Activated CD4-positive, CD25-positive, alpha-beta regulatory T cell treated with anti-CD3 and anti-CD28 coated beads, Interleukin-2, amount 50 U/mL, for 24 hours (primary cell): ENCODE data around the gene CFAP52.
A peak's percentile ranks its signal among the peaks of the same experiment; 100 is the strongest.
"Not testable (repeated sequence)": the region's sequence is repeated elsewhere in the genome, so short reads cannot be mapped to it uniquely, and the experiment has no call there.

ENCODE experiments used
- ATAC-seq, 2 donors: fragments of 150-1000 bp; cut with Tn5 transposase; one replicate each; pipeline ENCODE4 v1.10.0; 2021; ENCODE audit warnings: mild to moderate bottlenecking in 1 of 2, moderate library complexity in 1 of 2

The CFAP52 gene

DNA sequence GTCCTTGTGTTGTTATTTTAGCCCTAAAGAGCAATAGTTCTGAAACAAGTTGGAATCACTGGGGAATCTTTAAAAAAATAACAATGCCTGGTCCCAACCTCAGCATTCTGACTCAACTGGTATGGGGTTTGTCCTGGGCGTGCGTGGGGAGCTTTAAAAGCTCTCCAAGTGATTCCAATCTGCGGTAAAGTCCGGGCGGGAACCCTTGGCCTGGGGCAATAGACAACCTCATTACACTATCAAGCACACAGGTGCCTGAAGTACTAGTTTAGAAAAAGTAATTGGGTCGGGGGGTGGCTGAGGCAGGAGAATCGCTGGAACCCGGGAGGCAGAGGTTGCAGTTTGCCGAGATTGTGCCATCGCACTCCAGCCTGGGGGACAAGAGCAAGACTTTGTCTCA lies 5.2 kb upstream of the CFAP52 start:
- no peak for ATAC-seq

DNA sequence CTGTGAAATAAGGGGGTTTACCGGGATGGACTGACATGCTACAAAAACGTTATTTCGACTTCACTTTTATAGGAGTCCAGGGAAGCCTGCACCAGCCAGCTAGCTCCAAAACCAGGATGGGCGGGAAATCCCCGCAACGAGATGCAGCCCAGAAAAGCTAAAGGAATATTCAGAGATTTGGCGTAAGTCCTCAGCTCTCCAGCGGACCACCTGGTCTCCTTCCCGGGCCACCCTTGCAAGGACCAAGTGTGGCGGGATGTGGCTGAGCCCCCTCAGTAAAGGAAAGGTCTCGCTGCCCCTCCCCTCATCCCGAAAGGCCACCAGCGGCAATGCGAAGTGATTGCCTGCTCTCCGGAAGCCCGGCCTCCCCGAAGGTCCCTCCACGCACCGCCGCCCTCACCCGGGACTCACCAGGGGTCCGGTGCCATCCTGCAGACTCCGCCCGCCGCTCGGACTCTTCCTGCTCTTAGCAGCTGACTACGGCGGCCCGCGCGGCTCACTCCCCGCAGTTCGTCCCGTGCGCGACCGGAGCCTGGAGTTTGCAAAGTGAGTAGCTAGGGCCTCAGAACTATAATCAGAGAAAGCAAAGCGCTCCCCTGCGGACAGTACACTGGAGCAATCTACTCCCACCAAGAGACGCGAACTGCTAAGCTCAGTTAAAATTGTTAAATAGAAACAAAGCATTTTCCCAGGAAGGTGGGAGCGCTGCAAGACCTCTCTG lies 901 bp upstream of the CFAP52 start, which contains the start of gene STX8:
Gene STX8 (minus strand): TSS at position 440 of the 721 bp plus-strand sequence. CDS start 12 bp downstream, at position 428.
- peak; percentile 71 to 74 for ATAC-seq

DNA sequence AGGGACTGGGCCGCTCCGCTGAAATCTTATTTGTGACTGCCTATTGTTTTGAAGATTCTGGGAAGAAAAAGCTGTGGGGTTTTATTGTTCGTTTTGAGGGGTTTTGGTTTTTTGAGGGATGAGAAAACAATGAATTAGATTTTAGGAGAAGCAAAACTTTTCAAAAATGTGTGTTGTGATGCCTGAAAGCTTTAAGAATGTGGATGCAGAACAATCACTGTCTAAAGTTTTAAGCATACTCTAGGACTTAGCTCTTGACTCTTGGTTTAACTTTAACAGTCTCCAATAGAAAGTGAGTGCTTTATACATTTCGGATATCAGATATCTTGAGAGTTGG lies 899 bp downstream of the CFAP52 start:
- no peak for ATAC-seq

DNA sequence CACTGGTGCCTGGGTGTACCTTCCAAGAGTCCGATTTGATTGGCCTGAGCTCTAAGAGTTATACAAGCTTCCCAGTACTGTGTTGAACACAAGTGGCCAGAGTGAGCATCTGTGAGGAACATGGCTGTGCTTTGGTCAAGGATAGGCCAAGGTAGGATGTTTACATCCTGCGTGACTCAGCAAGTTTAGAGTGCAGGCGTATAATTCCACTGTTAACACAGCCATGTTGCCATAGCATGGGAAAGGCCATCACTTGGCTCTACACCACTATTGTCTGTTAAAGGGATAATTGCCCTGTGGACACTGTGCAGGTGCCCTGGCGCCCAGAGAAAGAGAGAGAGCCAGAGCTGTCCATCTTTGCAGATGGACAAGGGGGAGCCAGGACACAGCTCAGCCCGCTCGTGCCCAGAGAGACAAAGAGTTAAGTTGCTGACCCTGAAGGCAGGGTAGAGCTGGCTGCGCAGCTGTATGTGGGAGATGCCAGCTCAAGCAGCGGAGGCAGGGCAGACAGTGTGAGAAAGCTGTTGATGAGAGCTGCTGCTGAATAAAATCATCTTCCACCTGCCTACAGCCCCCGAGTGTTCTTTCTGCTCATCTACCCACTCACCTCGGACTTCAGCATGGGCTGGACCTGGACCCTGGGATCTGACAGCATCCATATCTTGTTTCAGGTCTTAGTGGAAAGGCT lies 11.7 kb downstream of the CFAP52 start:
- ATAC-seq = no peak

DNA sequence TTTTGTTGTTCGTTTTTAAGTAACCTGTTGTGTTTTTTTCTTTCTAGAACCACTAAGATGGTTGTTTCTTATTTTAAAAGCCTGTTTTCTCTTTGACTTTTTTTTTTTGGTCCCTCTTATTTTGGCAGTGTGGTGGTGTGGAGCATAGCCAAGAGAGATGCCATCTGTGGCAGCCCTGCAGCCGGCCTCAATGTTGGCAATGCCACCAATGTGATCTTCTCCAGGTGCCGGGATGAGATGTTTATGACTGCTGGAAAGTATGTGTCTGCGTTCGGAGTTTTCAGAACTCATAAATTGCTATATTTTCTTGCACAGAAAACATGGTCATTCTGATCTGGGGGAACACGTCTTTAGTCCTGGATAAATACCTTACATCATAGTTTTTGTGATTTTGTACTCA lies 17.6 kb downstream of the CFAP52 start:
- ATAC-seq = no peak

DNA sequence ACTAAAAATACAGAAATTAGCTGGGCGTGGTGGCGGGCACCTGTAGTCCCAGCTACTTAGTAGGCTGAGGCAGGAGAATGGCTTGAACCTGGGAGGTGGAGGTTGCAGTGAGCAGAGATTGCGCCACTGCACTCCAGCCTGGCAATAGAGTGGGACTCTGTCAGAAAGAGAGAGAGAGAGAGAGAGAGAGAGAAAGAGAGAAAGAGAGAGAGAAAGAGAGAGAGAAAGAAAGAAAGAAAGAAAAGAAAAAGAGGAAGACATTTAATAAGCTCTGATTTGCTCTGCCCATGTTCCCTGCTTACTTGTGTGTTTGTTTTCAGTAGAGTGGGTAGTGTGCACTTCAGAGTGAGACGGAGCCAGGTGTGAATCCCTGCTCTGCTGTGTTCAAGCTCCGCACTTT lies 21.2 kb downstream of the CFAP52 start:
- not testable (repeated sequence) for ATAC-seq

DNA sequence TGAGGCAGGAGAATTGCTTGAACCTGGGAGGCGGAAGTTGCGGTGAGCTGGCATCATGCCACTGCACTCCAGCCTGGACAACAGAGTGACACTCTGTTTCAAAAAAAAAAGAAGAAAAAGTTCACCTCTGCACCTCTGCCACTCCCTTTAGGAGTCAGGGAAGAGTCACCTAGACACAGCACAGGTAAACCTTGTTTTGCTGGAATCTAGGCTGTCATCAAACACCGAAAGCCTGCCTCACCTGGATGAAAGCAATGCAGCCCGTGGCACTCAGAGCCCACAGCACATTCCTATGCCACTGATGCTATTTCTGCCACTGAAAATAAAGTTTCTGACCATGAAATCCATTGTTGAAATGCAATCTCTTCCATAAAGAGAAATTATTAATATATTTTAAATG lies 22.2 kb downstream of the CFAP52 start:
- ATAC-seq = no peak

DNA sequence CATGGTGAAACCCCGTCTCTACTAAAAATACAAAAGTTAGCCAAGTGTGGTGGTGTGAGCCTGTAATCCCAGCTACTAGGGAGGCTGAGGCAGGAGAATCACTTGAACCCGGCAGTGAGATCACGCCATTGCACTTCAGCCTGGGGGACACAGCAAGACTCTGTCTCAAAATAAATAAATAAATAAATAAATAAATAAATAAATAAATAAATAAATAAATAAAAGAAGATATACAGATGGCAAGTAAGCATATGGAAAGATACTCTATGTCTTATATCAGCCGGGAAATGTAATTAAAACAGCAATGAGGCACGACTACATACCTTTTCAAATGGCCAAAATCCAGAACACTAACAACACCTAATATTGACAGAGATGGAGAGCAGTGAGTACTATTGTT lies 28.1 kb downstream of the CFAP52 start:
- ATAC-seq = not testable (repeated sequence)

DNA sequence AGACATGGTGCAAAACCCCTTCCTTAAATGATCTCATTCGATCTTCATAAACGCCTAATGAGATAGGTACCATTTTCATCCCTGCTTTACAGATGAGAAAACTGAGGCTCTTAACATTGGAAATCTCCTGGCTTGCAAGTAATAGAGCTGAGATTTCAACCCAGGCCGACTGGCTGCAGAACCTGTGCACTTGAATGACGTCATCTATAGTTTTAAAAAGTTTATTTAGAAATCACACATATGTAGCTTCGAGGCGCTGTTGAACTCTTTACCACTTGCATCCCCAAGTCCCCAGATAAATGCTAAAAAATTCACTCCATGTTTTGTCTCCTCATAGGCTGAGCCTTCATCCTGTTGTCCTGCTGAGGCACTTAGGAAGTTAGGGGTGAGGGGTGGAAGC lies 30.0 kb downstream of the CFAP52 start:
- no peak for ATAC-seq

DNA sequence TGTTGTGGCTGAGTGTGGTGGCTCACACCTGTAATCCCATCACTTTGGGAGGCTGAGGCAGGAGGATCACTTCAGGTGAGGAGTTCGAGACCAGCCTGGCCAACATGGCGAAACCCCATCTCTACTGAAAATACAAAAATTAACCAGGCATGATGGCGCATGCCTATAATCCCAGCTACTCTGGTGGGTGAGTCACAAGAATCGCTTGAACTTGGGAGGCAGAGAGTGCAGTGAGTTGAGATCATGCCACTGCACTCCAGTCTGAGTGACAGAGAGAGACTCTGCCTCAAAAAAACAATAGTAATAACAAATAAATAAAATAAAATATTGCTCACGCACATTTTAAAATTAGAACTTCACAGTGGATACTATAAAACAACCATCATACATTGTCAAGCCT lies 30.6 kb downstream of the CFAP52 start:
- ATAC-seq = not testable (repeated sequence)

DNA sequence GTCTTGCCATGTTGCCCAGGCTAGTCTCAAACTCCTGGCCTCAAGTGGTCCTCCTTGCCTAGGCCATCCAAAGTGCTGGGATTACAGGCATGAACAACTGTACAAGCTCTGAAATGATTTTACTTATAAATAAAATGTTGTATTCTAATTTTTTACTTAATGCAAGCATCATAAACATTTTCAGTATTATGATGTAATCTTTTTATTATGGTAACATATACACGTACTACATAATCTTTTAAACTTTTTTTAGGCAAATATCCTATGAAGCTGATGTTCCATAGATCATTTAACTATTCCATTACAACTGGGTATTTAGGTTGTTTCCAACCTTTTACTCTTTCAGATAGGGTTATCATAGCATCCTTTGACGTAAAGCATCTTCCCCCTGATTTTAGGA lies 35.1 kb downstream of the CFAP52 start:
- ATAC-seq = no peak

DNA sequence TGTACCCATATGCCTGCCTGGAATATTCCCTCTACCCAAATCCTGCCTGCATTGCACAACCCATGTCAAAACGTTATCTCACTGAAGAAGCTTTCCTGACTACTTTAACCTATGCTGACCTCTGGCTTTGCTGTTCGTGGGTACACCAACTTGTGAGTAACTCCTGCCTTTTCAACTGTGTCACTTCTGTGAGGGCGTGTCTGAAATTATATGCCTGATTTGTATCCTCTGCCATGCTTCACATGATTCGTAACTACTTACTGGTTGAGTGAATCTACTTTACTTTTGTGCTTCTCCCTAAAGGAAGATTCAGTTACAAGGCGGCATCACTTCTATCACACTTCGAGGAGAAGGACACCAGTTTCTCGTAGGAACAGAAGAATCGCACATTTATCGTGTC lies 35.6 kb downstream of the CFAP52 start:
- no peak for ATAC-seq

DNA sequence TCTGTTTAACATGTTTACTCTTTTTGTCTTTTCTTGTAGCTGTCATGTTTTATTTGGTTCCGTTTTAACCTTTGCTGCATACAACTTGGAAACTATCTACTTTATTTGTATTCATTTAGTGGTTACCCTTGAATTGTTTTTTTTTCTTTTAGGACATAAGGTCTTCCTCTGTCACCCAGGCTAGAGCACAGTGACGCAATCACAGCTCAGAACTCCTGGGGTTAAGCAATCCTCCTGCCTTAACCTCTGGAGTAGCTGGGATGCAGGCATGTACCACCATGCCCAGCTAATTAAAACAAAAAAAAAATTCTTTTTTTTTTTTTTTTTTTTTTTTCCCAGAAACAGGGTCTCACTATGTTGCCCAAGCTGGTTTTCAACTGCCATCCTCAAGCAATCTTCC lies 39.0 kb downstream of the CFAP52 start:
- ATAC-seq = no peak

DNA sequence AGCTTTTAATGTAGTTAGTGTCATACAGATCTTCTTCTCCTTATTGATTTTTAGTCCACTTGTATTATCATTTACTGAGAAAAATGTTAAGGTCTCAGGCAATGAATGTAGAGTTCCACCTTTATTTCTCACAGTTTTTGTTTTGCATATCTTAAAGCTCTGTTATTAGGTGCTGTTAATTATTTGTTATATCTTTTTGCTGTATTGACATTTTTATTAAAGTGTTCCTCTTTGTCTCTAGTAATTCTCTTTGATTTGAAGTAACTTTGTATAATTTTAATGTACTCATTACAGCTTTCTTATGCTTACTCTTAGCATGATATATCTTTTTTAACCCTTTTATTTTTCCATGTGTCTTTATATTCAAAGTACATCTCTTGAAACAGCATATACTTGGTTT lies 46.5 kb downstream of the CFAP52 start:
- no peak for ATAC-seq

DNA sequence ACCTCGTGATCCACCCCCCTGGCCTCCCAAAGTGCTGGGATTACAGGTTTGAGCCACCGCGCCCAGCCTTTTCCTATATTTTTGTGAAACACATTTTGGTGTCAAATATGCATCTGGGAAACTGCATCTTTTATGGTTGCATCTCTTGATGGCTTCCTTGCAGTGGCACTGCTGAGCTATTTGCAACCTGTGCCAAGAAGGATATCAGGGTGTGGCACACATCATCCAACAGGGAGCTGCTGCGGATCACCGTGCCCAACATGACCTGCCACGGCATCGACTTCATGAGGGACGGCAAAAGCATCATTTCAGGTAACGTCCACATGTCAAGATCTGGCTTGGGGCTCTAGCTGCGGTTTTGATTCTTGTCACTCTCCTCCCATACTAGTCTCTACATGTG lies 52.1 kb downstream of the CFAP52 start:
- no peak for ATAC-seq

DNA sequence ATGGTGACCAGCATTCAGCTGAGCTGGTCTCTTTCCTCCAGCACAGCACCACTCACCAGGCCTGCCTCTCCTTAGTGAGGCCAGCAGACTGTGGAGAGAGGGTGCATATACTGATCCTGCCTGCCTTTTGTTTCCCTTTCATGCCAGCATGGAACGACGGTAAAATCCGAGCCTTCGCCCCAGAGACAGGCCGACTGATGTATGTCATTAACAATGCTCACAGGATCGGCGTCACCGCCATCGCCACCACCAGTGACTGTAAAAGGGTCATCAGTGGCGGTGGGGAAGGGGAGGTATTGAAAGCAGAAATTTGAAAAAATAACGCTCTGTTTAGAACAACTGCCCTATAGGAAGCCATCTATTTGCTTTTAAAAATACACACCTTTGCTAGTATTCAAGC lies 56.3 kb downstream of the CFAP52 start:
- ATAC-seq = no peak

DNA sequence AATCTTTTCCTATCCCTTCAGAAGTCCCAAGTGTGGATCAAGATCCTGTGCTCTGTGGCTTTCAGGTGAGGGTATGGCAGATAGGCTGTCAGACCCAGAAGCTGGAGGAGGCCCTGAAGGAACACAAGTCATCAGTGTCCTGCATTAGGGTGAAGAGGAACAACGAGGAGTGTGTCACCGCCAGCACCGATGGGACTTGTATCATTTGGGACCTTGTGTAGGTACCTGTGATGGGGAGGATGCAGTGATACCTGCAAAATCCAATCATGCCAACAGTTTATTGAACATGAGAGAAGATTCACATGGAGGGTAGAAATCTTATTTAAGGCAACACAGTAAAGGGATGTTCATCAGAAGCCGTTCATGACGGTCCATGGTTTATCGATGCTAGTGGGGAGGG lies 58.9 kb downstream of the CFAP52 start:
- no peak for ATAC-seq

DNA sequence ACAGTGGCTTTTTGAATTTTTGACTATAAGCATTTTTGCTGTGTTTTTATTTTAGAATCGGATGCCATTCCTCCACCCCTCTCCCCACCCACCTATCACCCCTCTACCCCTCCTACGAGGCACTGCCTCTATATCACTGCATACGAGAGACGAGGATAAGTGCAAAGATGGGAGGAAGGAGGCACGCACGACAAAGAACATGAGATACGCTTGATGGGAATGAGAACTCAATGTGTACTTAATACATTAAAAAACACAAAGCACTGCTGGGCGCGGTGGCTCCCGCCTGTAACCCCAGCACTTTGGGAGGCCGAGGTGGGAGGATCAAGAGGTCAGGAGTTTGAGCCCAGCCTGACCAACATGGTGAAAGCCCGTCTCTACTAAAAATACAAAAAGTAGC lies 60.1 kb downstream of the CFAP52 start:
- ATAC-seq = no peak

DNA sequence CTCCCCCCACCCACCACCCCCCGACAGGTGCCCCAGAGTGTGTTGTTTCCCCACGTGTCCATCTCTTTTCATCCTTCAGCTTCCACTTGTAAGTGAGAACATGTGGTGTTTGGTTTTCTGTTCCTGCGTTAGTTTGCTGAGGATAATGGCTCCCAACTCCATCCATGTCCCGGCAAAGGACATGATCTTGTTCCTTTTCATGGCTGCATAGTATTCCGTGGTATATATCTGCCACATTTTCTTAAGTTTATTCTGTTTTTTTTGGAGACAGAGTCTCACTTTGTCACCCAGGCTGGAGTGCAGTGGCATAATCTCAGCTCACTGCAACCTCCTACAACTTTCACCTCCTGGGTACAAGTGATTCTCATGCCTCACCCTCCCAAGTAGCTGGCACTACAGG lies 63.9 kb downstream of the CFAP52 start:
- not testable (repeated sequence) for ATAC-seq

DNA sequence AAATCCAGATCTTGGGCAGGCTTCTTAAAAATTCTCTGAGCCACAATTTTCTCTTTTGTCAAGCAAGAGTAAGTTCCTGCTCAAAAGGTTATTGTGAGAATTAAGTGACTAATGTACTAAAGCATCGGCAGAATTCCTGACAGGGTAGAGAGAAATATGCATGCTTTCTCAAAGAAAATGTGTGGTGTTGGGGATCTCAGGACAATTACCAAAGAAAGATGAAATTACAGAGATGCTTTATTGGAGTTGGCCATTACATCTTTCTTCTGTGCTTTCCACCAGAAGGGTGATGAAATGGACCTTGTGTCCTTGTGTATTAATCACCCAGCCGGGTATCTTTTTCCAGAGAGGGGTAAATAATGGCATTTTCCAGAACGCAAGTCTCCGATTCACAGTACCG lies 67.2 kb downstream of the CFAP52 start:
- ATAC-seq = no peak

DNA sequence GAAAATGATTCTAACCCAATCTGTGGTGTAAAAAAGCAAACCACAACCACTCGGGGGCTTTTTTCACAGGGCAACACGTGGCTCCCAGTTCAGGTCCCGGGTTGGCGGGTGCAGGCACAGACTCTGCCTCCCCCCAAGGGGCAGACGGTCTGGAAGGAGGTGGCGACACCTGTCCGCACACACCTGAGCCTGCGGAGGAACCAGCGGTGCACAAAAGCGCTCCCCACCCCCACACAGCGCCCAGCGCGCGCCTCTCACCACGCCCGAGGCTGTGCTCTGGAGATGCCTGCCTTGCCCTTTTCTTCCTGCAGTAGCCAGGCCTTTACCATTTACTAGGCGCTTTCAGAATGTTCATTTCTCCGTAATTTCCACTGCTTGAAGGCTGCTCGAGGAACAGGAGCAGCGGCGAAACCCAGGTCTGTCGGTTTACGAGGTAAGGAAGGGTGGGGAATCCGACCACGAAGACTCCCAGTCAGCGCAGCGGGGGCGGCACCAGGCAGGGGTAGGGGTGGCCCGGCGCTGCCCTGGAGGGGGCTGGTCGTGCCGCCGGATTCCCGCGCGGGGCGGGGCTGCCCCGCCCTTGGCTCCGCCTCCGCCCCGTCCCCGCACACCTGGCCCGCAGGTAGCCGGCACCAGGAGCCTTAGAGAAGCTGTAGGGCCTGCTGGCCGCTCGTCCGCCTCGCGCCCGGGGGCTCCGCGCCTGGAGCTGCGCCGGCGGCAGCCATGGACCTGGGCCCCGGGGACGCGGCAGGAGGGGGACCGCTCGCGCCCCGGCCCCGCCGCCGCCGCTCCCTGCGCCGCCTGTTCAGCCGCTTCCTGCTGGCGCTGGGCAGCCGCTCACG lies 68.7 kb downstream of the CFAP52 start, which contains the start of gene USP43:
Gene USP43 (plus strand): TSS at position 608 of the 842 bp plus-strand sequence. CDS start 116 bp downstream, at position 724.
- peak in 1 of 2 donors; percentile 33 for ATAC-seq

DNA sequence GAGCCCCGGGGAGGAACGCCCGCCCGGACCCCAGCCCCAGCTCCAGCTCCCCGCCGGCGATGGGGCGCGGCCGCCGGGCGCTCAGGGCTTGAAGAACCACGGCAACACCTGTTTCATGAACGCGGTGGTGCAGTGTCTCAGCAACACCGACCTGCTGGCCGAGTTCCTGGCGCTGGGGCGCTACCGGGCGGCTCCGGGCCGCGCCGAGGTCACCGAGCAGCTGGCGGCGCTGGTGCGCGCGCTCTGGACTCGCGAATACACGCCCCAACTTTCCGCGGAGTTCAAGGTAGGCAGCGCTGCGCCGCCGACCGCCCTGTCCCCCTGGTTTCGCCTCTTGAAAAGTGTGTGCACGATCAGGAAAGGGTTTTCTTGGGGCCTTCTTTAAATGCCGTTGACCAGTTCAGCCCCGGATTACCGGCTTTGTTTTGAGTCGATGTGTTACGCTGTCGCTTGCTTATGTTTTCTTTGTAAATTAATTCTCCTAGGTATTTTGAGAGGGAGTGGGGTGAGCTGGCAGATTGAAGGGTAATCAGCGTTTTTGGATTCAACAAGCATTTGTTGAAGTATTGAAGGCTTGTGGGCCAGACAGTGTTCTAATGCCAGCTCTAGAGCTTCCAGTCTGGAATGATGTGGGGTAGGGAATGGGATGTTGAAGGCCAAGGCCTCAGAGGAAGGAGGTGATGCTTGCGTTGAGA lies 69.6 kb downstream of the CFAP52 start:
- ATAC-seq = no peak

DNA sequence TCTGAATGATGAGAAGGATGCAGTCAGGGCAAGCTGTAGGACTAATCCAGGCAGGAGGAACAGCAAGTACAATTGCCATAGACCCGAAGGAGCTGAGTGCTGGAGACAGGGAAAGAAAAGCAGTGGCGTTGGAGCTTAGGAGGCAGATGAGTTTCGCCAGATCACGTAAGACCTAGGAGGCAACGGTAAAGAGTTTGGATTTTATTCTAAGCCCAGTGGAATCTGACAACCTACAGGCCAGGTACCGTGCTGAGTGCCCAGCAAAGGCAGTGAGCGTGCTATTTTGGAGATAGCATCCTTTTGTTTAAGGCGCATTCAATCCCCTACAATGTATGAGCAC lies 70.1 kb downstream of the CFAP52 start:
- no peak for ATAC-seq
